GM21423 (cell line): ENCODE measurements around the gene ABCG1.

Source experiments
- ATAC-seq: cut with Tn5 transposase; IDR thresholded peaks from one replicate; pipeline ENCODE4 v1.9.1; 2021; ENCODE audit warnings: mild to moderate bottlenecking, moderate library complexity; ENCODE audit not compliant: unreplicated experiment

The ABCG1 gene

DNA sequence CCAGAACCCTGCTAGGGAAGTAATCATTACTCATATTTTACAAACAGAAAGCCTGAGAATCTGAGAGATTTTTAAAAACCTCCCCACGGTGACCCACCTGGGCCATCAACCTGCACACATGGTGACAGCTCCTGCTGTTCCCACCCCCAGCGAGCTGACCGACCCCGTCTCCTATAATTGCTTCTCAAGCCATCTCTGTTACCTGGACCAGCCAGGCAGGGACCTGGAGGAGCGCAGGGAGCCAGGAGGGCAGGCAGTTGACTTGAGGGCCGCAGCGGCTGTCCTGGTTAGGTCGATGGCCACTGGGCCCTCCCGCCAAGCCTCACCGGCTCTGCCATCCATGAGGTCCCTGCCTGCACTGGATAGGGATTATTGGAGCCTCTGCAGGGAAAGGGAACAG lies 124.2 kb downstream of the ABCG1 start:
- no peak for ATAC-seq

DNA sequence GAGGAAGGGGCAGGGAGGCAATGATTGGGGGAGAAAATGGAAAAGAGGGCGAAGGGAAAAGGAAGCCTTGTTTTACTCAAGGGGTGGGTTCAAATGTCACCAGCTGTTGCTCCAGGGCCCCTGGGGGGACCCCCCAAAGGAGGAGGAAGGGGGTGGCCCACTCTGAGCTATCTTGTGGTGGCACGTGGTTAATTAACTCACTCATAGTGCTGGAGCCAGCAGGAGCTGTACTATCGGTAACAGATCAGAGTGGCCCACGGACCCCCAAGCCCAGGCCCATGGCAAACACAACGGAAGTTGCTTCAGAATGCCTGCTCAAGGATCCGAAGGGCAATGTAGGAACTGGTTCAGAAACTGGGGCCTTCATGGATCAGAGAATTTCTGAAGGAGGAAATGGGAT lies 124.6 kb downstream of the ABCG1 start:
- no peak for ATAC-seq

DNA sequence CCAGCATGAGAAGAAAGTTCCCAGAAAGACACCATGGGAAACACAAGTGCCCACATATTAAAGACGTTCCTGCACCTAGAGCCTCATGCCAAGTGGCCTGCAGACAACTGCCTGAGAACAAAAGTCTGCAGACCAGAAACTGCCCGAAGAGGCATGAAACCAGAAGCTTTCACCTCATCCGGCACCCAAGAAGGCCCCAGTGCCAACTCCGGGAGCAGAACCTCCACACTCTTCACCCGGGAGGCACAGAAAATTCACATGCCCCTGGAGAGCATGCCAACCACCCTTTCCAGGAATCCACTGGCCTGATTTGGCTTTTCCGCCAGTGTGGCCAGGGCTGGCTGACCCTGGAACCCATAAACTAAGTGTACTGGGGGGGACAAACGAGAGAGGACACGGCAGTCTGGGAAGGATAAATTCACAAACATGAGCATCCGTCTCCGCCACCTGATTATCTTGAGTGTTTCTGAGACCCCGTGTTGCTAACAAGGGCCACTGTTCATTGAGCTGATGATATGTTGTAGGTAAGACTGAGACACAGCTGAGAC lies 125.1 kb downstream of the ABCG1 start:
- no peak for ATAC-seq

DNA sequence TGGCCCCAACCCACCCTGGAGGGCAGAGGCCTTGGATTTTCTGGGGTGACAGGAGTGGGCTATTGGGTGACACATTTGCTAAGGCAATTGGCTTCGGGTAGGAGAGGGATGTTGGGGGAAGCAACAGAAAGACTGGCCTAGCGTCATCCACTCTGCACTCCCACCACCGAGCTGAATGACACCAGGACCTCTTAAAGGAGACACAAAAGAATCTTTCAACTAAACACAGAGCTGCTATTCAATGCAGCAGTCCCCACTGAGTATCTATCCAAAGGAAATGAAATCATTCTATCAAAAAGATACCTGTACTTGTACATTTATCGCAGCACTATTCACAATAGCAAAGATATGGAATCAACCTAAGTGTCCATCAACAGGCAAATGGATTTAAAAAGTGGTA lies 125.7 kb downstream of the ABCG1 start:
- no peak for ATAC-seq

DNA sequence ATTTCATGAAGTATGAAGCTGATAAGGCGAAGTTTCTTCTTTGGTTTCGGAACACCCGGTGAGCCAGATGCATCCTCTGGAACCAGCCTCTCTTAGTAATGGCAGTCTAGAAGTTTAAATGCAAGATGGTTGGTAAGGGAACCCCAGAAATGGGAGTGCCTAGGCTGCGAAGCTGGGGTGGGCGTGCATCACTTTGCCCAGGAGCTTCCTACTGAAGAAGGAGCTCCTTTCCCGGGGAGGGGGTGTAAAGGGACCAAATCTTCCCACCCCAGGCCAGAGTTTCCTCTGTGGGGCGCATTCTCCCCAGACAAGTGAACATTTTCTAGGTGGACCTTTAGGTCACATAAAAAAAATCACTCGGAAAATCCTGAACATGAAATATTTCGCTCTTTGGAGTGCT lies 127.5 kb downstream of the ABCG1 start:
- no peak for ATAC-seq
